Measurements from ENCODE around the gene LIFR. TPM values are rescaled to one million over a fixed set of nuclear protein-coding genes. Genes with fewer than 3 reads are reported as not detected.

LIFR gene
- total and polyA plus RNA-seq, 10 donors = 6.8 to 191 (median 93.3) TPM

DNA sequence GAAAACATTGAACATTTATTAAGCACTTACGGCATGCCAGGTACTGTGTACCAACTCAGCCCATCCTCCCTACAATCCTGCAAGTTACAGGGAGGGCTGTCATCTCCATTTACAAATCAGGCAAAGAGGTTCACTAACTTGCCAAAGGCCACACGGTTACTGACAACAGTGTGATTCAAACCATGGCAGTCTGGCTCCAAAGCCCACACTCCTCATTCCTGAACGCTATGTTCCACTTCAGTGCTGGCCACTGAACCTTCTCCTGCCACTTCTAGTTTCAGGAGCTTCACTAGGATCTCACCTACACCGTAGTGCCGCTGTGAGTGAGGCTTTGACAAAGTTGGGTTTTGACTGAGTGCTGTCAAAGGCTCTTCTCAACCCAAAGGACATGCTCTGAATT lies 7.2 kb upstream of the LIFR start:
- no peak for DNase-seq
- H3K27ac ChIP-seq = no peak overlapping the region
- no peaks in the 10 kb centered on the region for H3K9me3 ChIP-seq
- WGBS, 5 donors = 85 to 94% (median 89%) methylated on average over 5 of the region's 5 CpGs
- TF ChIP-seq POLR2A (IDR thresholded peaks at IDR 0.05) = no peak
- TF ChIP-seq, protein P1, sequence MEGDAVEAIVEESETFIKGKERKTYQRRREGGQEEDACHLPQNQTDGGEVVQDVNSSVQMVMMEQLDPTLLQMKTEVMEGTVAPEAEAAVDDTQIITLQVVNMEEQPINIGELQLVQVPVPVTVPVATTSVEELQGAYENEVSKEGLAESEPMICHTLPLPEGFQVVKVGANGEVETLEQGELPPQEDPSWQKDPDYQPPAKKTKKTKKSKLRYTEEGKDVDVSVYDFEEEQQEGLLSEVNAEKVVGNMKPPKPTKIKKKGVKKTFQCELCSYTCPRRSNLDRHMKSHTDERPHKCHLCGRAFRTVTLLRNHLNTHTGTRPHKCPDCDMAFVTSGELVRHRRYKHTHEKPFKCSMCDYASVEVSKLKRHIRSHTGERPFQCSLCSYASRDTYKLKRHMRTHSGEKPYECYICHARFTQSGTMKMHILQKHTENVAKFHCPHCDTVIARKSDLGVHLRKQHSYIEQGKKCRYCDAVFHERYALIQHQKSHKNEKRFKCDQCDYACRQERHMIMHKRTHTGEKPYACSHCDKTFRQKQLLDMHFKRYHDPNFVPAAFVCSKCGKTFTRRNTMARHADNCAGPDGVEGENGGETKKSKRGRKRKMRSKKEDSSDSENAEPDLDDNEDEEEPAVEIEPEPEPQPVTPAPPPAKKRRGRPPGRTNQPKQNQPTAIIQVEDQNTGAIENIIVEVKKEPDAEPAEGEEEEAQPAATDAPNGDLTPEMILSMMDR (IDR thresholded peaks at IDR 0.05 in 8 of 11, conservative IDR thresholded peaks at IDR 0.05 in 3 of 11) = no peak
- H3K4me1 ChIP-seq = no peaks in the 10 kb centered on the region
- intact Hi-C loops (cut with DNase I; ENCODE audit: low total_unique reads) = no loop called here
- H3K36me3 ChIP-seq = no peaks in the 10 kb centered on the region
- H3K4me3 ChIP-seq = no peak overlapping the region
- peaks cover 0 to 36% (median 0%) of the 10 kb centered on the region in 7 donors for H3K27me3 ChIP-seq (replicated peaks in 1 of 7)

DNA sequence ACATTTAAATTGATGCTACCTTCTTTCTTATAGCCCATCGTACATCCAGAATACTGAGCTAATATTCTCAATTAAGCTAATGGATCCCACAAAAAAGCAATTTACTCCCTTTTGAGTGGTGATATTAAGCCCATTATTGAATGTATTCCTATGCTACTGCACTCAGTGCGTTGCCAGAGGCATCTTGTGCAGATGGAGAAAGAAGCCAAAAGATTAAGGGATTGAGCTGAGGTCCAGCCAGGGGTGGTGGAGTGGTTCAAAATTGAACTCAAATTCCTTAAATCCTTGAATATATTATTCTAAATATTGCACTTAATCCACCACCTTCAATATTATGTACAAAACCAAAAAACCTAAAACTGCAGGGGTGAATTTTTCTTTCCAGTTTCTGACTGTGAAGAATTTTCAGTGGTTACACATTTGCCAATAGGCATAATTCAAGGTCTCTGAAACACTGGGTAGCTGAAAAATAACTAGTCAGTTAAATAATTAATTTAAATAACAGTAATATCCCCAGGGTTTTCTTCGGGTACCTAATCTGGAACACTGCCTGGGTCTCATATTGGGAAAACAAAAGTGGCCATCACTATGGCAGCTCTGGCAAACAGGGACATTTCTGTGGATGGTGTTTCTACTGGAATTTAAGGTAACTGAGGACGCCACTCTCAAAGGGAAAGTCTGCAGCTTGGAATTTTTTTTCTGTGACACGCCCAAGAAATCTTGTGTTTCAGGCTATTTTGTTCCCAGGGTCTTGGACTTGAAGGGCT lies 6.2 kb upstream of the LIFR start:
- Histone ChIP-seq H3K27ac (no peak overlapping the region), H3K9me3 (no peaks in the 10 kb centered on the region), H3K36me3 (no peaks in the 10 kb centered on the region), H3K4me1 (peaks cover 0 to 4% (median under 1%) of the 10 kb centered on the region in 6 donors), H3K27me3 (replicated peaks in 1 of 7) (peaks cover 0 to 42% (median under 1%) of the 10 kb centered on the region in 7 donors), H3K4me3 (no peak overlapping the region)
- 75 to 88% (median 83%) methylated on average over 5 of the region's 5 CpGs for WGBS, 5 donors
- no peak for DNase-seq
- no peak for TF ChIP-seq POLR2A (IDR thresholded peaks at IDR 0.05)
- TF ChIP-seq, protein P1 (IDR thresholded peaks at IDR 0.05 in 8 of 11, conservative IDR thresholded peaks at IDR 0.05 in 3 of 11) = no peak
- TF ChIP-seq POLR2AphosphoS5 (IDR thresholded peaks at IDR 0.05) = no peak
- intact Hi-C loops (cut with DNase I; ENCODE audit: low total_unique reads) = no loop called here

DNA sequence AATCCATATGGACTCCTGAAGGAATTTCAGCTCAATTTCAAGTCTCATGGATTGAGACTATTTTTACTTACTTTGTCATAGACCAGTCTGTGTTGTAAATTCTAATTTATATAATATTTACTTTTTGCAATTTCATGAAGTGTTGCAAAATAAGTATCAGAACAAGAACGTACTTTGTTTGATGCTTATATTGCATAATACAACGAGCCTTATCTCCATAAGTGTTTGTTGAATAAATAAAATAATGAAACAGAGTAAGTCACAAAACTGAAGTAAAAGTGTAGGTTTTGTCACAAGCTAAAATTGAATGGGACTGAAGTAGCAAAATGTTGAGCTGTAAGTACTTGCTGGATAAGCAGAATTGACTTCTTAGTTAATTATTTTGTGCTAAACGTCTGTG lies 3.0 kb upstream of the LIFR start:
- H3K36me3 ChIP-seq = no peaks in the 10 kb centered on the region
- peaks cover 0 to 74% (median 18%) of the 10 kb centered on the region in 7 donors for H3K27me3 ChIP-seq (replicated peaks in 1 of 7)
- no peaks in the 10 kb centered on the region for H3K9me3 ChIP-seq
- H3K4me3 ChIP-seq = no peak overlapping the region
- TF ChIP-seq POLR2AphosphoS5 (IDR thresholded peaks at IDR 0.05) (no peak), POLR2A (IDR thresholded peaks at IDR 0.05) (no peak)
- TF ChIP-seq, protein P1 (IDR thresholded peaks at IDR 0.05 in 8 of 11, conservative IDR thresholded peaks at IDR 0.05 in 3 of 11) = no peak
- H3K4me1 ChIP-seq = peaks cover 0 to 22% (median 13%) of the 10 kb centered on the region in 6 donors
- DNase-seq = no peak
- WGBS, 5 donors = 56 to 74% (median 63%) methylated on average over 3 of the region's 3 CpGs
- intact Hi-C loops (cut with DNase I; ENCODE audit: low total_unique reads) = loop anchor here (10.0 kb wide), 1 partner anchor 245 kb away; no protein-coding TSS in a partner anchor
- H3K27ac ChIP-seq = no peak overlapping the region

DNA sequence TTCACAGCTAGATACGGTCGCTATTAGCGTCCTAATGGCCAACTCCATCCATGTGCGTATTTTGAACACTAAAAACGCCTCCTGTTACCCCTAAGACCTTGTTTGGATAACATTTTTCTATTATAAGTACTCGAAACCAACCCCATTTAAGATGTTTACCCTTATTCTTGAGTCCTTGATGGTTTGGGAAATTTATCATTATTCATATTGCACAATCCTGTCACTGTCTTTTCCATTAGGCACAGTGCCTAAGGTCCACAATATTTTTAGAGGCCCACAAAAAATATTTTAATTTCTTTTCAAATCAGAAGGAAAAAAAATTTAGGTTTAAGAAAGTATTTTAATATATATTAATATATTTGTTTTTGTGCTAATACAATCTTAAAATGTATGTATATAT lies 1.3 kb upstream of the LIFR start:
- 55 to 74% (median 62%) methylated on average over 6 of the region's 6 CpGs for WGBS, 5 donors
- peak overlapping the region; percentile 51 to 78 (median 56) for H3K4me3 ChIP-seq

More for the DNA sequence above, 1.3 kb upstream of the LIFR start:
- intact Hi-C loops (cut with DNase I; ENCODE audit: low total_unique reads) = loop anchor here (10.0 kb wide), 1 partner anchor 247 kb away; no protein-coding TSS in a partner anchor
- DNase-seq = no peak
- no peak for TF ChIP-seq POLR2A (IDR thresholded peaks at IDR 0.05)
- TF ChIP-seq, protein P1 (IDR thresholded peaks at IDR 0.05 in 8 of 11, conservative IDR thresholded peaks at IDR 0.05 in 3 of 11) = no peak
- no peak for TF ChIP-seq POLR2AphosphoS5 (IDR thresholded peaks at IDR 0.05)
- Histone ChIP-seq H3K36me3 (no peaks in the 10 kb centered on the region), H3K4me1 (peaks cover 0 to 29% (median 18%) of the 10 kb centered on the region in 6 donors), H3K27me3 (replicated peaks in 1 of 7) (peaks cover 0 to 77% (median 18%) of the 10 kb centered on the region in 7 donors), H3K9me3 (no peaks in the 10 kb centered on the region), H3K27ac (peak overlapping the region in 7 of 8 donors; percentile 89 to 96 (median 92))
